SK-MEL-5 (cell line): ENCODE data around the gene ATP1B1. TPM values are rescaled to one million over a fixed set of nuclear protein-coding genes. Genes with fewer than 3 reads are reported as not detected.
A peak's percentile ranks its signal among the peaks of the same experiment; 100 is the strongest.

ENCODE experiments used
- DNase-seq: peaks from one replicate; pipeline ENCODE4 v3.0.0-alpha.2; 2016; ENCODE audit warnings: low read depth, low spot score
- in situ Hi-C: cut with HindIII; loops from 2 replicates; pipeline ENCODE4 v1.10.0; 2016; ENCODE audit warnings: low sequenced_read_pairs, high pct_unique_total_duplicates, low pct_unique_long_range_greater_than_20kb
- total RNA-seq: library from RNA; depleted of rRNA; stranded (reverse); fragments of >200 nt; shearing (Covaris generic); gene quantifications from 2 replicates; pipeline ENCODE4 v1.2.3, GENCODE V29; 2014

The ATP1B1 gene
- total RNA-seq, 1 experiment from 2014 or later, result 2.6 TPM

DNA sequence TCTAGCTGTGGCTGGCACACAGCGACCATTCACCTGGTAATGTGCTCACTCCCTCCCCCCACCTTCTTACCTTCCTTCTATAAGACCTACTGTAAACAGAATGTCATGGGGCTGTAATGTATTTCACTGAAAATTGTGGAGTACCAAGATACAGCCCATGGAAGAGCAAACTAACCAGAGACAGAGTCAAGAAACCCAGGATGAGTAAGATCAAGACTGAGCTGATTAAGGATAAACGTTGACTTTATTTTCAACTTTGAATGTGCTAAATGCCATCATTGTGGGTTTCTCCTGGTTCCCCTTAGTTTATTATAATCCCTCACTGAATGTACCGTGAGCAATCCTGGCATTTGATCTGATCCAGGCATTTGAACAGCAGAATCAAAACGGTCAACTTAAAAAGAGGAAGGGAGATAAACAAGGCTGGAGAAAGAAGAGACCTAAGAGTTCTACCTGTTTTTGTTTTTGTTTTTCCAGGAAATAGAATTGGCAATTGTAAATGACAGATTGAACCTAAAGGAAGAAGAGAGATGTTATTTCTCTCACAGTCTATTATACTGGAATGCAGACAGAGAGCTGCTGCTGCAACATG lies 16.1 kb upstream of the ATP1B1 start:
- in situ Hi-C loops, result no loop called here

DNA sequence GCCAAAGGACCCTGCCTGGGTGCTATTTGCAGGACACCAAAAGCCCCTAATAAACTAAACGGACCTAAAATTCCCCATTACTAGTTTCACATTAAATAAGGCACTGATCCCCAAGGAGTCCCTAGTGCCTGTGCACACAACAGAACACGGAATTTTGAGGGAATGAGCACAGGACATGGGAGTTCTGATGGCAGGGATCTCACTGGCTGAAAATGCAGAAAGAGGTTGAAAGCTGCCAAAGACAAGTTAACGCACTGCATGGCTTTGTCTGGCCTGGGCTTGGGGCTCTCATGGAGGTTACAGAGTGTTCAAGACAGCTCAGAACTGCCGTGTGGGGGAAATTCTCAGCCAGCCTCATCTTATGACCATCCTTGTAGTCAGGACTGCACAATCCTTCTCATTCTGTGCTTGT lies 15.6 kb upstream of the ATP1B1 start:
- DNase-seq, result no peak
- in situ Hi-C loops, result no loop called here

More for the DNA sequence above, 16.1 kb upstream of the ATP1B1 start:
- DNase-seq, result no peak

DNA sequence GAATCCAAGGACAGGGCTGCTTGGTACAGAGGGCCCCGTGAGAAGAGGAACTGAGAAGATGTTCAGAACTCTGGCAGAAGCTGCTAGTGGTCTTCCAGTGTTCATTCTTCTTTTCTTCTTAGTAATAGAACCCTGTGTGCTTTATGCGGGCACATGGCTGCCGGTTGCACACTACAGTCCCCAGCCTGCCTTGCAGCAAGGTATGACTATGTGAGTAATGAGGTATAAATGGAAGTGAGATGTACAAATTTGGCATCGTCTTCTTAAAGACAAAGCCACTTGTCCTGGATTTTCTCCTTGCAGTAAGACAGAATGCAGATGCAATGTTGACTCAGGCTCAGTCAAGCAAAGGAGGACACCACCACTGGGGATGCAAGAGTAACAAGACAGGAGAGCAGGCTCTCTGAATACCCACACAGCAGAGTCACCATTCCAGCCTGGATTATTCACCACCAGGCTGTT lies 15.0 kb upstream of the ATP1B1 start:
- DNase-seq, result no peak
- in situ Hi-C loops, result no loop called here

DNA sequence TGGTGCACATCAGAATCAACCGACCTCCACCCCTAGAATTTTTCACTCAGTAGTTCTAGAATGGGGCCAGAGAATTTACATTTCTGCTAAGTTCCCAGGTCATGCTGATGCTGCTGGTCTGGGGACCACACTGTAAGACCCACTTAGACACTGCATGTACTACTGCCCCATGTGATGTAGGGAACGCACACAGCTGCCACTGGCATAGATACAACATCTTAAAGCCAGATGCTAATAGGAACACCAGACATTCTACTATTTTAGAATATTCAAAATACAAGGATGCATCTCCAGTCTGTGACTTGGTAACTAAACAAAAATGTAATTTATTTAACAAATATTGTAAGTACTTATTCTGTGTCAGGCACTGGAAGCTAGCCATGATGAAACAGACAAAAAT lies 14.1 kb upstream of the ATP1B1 start:
- in situ Hi-C loops, result no loop called here
- no peak for DNase-seq

DNA sequence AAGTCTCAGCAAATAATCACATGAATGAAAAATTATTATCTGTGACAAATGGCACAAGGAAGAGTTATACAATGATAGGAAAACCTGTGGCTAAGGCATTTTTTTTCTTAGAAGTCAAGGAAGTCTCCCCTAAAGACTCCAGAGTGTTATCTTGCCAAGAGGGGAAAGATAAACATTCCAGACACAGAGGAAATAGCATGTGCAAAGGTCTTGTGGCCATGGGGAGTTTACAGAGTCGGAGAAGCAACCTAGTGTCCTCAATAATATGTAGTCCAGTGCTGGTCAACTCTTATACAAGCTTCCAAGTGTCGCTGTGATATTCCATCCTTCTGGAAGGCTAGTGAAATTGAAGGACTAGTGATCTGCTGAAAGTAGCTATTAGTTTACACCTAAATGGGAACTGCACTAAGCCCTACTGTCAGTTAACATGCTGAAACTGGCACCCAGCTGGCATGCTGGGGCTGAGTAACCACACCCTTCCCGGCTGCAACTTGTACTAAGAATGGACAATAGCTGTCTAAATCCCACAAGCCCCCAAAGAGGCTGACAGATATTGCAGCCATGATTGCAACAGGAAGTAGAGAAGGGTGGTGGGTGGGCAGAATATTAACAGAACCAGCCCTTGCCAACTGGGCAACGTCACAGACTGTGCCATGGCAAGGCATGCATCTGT lies 11.5 kb upstream of the ATP1B1 start:
- in situ Hi-C loops, result no loop called here

DNA sequence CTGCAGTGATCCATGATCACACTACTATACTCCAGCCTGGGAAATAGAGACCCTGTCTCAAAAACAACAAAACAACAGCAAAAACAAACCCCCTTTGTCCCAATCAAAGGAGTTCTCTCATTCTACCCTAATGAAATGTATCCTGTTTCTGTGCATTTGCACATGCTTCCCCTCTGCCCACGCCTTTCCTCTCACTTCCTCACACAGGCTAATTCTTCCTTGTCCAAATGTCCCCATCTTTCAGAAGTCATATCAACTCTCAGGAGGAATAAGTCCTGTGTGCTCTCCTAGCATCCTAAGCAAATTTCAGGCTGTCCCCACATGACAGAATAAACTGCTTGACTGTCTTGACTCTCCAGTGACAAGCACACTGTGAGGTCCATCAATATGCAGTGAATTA lies 8.1 kb upstream of the ATP1B1 start:
- in situ Hi-C loops, result no loop called here
- no peak for DNase-seq

More for the DNA sequence above, 11.5 kb upstream of the ATP1B1 start:
- DNase-seq, result no peak

DNA sequence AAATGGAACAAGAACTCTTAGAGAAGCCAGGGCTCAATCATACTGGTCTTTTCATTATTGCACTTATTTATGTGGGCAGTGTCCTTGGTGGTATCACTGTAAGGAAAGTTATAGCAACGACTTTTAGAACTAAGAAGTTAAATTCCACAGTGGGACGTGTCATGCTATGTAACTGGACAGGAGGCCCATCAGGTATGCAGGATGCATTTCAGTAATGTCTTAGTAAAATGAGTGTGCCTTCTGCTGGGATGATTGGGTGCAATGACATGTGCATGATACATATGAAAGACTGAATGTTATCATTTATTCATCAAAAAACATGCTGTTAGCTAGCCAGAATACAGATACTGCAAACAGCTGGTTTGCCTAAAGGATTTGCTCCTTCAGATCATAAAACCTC lies 6.9 kb upstream of the ATP1B1 start:
- in situ Hi-C loops, result no loop called here

DNA sequence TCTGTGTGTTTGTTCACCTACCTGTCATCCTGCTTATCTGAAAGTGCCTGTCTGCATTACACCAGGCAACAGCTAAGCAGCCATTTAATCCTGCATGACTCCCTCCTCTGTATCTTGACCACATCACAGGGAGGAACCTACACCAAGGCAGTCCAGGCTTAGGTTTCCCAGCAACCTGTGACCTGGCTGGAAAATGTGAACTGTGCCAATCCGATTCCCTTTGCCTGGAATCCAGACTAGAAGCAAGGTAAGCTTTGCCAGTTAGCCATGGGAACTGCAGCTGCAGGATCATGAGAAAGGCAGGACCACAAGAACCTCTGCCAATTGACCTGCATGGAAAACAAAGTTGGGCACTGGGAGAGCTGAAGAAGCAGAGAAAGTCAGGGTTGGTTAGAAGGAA lies 6.3 kb upstream of the ATP1B1 start:
- in situ Hi-C loops, result no loop called here
- DNase-seq, result no peak

More for the DNA sequence above, 6.9 kb upstream of the ATP1B1 start:
- DNase-seq, result no peak

DNA sequence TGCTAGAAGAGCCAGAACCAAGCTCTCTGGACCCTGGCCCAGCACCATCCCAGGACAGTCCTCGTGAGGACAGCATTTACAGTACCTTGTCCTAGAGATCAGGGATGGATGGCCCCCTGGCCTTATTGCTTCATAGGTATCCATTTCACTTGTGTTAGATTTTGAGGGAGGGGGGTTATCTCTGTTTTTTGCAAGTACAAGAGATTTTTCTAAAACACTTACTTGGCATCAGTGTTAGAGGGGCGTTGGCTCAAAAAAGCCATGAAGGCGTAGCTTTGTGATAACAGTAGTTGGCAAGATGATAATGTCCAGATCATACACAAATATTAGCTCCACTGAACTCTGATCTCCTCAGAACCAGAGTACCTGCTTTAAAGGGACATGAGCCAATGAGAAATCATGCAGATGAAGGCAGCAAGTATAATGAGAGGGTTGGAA lies 5.8 kb upstream of the ATP1B1 start:
- in situ Hi-C loops, result no loop called here
- DNase-seq, result no peak

DNA sequence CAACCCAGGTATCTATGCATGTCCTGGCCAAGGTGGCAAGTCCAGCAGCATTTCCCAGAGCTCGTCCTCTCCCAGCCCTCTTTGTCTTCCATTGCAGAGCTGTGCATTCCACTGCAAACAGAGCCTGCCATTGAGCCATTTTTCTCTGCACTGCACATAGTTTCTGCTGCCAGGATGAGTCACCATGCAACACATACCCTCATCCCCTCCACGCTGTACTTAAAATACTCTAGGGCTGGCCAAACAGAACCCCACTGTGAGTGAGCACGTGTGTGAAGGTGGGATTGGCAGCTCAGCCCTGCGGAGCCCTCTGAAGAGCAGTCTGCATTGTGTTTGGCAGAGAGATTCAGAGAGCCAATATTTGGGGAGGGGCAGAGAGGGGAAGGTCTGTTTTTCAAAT lies 3.9 kb upstream of the ATP1B1 start:
- peak; percentile 84 for DNase-seq
- in situ Hi-C loops, result no loop called here

DNA sequence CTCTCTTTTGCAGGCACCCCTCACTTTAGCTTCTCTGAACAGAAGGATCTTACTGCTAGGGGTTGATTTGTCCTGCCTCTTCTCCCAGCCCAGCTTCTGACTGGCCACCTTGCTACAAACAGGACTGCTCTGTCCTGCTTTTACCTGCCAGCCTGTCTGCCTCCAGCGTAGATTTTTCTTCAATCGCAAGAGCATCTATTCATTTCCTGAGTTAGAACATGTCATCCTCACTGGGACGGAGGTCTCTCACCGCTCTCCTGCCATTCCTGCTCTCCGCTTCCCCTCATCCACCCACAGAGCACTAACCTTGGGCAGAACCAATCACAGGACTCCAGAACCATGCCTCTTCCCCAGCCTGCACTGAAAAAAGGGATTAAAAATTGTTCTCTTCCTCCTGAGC lies 3.5 kb upstream of the ATP1B1 start:
- in situ Hi-C loops, result no loop called here
- no peak for DNase-seq

DNA sequence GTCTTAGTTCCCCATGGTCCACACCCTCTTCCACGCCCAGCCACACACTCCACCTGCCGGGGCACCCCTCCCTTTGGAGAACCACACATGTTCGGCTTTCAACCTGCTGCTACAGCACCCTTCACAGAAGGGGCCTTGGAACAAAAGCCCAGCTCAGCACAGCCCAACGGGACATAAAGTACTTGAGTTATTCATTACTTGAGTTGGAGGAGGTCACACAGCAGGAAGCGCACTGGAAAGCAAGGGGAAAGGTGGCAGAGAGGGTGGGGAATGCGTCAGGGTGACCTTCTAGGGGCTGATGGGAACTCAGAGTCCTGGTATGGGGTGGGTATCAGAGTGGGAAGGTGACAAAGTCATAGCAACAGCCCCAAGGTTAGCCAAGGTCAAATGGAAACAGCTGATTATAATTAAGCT lies 3.0 kb upstream of the ATP1B1 start:
- in situ Hi-C loops, result no loop called here
- no peak for DNase-seq

DNA sequence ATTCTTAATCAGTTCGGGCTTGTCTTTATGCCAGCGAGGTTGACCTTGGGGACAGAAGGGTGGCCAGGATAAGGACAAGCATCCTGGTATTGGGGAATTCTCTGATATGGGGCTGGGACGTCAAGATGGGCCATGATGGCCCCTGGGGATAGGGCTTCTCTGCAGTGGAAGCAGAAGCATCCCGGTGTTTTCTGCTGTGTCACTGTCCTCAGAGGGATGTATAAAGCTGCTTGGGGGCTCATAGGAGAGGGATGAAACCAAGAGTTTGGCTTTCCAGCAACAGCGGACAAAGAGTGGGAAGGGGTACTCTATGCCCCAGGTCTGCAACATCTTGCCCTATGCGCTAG lies 1.4 kb upstream of the ATP1B1 start:
- no peak for DNase-seq

DNA sequence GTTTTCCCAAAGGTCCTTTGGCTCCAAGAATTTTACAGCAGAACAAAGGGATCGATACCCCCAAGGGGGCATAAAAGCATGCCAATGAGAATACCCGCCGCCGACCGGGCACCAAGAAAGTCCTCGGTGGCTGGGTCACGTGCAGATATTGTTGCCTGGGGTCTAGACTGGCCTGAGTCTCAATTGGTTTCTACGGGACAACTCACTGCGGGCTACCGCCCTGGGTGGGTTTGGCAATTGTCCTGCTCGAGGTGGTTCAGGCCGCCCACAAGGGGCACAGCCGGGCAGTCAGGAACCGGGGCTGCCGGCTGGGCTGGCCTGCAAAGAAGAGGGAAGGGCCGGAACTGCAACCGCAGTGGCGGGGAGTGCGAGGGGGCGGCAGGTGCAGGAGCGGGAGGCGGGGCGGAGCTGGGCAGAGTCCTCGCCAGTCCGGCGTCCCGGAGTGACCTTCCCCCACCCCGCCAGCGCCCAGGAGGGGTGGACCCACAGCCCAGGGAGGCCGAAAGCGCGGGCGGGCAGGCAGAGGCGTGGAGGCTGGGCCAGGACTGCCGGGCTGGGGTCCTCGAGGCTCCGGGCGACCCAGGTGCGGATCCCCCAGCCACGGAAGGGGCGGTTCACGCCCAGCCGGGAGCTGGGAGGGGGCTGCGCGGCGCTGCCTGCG lies 926 bp upstream of the ATP1B1 start:
- DNase-seq, result no peak
- in situ Hi-C loops, result no loop called here

More for the DNA sequence above, 1.4 kb upstream of the ATP1B1 start:
- in situ Hi-C loops, result no loop called here

DNA sequence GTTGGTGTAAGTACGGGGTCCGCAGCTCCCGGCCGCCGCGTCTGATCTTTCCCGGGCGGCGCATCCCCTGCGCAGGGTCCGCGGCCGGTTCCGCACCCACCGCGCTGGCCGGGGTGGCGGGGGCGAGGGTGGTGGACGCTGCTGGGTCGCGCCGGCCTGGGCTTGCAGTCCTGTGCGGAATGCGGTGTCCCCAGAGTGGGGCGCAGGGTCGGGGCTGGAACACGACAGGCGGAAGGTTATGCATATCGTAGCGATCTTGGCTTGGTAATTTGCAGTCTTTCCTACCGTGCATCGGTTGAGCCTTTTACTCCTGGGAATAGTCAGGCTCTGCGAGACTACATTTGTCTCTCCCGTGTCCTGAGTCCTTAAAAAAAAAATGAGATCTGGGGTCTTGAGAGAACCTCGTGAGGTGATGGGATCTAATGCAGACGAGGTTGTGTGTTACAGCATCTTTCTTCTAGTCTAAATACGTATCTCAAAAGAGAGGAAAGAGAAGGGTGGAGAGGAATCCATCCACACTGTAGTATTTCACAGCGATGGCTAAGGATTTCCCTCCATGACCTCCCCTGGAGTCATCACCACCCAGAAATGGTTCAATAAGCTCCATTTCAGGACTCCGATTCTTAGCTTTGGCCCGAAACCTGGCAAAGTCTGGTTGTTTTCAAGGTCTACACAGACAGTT lies 572 bp downstream of the ATP1B1 start:
- in situ Hi-C loops, result no loop called here
- peak; percentile 14 for DNase-seq

DNA sequence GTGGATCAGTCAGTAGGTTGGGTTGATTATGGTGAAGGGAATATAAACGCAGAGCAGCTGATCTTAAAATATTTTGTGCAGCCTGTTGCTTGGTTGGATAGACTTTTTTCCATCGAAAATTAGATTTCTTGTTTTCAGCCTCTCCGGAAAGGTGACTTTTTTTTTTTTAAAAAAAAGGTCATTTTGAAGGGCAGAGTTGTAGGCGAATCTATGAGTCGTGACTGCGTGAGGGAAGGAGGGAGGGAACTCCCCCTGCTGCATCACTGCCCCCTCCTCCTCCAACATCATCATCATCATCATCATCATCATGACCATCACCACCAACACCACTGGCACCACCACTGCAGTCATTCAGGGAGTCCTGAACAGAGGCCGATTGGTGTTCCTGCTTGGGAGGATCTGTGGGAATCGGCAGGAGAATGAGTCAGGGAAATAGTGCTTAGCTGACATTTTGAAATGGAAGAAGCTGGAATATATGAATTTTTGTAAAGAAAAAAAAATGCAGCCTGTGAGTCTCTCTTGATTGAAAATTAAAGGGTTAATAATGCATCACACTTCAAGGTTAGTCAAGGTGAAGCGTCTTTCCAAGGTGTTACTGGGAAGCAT lies 1.2 kb downstream of the ATP1B1 start:
- DNase-seq, result no peak
- in situ Hi-C loops, result no loop called here

DNA sequence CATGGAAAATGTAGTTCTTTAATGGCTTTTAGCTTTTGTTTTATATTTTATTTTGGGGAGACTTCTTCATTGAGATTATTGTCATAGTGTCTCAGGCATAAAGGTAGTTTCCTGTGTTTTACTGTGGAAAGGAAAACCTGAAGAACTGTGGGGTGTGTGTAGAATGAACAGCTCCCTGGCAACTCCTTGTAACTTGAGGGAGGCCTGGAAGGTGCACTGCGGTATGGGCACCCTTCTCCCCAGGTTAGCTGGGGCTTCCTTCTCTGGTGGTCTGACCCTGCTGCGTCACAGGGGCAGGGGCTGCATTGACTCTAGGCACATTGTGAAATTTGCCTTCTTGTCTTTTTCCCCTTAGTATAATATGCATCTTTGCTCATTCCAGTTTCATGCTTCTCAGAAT lies 1.7 kb downstream of the ATP1B1 start:
- DNase-seq, result no peak
- in situ Hi-C loops, result no loop called here
